Epithelial cell of proximal tubule (primary cell): Measurements from ENCODE around the gene DMXL1. TPM values are rescaled to one million over a fixed set of nuclear protein-coding genes. Genes with fewer than 3 reads are reported as not detected.

Experiments
- DNase-seq: peaks from one replicate; pipeline ENCODE4 v3.0.0-alpha.2; 2011; ENCODE audit warnings: low read depth
- H3K4me3 ChIP-seq: 2 replicates; pipeline ENCODE4 v1.5.1; 2011; ENCODE audit warnings: low read depth, mild to moderate bottlenecking, low read length
- total RNA-seq: library from RNA; depleted of rRNA; stranded (reverse); fragments of >200 nt; gene quantifications from 2 replicates; pipeline ENCODE4 v1.2.3, GENCODE V29; 2015
- TF ChIP-seq, protein P1 (sequence below): conservative IDR thresholded peaks from 2 replicates; pipeline ENCODE4 v1.5.1; 2012; ENCODE audit warnings: low read depth, mild to moderate bottlenecking, low read length

Gene DMXL1
- total RNA-seq, 1 donor from 2014 or later = 11.9 TPM

GRCh38 chr5:119082691-119083090, 11.8 kb downstream of the DMXL1 start:
- TF ChIP-seq, protein P1, sequence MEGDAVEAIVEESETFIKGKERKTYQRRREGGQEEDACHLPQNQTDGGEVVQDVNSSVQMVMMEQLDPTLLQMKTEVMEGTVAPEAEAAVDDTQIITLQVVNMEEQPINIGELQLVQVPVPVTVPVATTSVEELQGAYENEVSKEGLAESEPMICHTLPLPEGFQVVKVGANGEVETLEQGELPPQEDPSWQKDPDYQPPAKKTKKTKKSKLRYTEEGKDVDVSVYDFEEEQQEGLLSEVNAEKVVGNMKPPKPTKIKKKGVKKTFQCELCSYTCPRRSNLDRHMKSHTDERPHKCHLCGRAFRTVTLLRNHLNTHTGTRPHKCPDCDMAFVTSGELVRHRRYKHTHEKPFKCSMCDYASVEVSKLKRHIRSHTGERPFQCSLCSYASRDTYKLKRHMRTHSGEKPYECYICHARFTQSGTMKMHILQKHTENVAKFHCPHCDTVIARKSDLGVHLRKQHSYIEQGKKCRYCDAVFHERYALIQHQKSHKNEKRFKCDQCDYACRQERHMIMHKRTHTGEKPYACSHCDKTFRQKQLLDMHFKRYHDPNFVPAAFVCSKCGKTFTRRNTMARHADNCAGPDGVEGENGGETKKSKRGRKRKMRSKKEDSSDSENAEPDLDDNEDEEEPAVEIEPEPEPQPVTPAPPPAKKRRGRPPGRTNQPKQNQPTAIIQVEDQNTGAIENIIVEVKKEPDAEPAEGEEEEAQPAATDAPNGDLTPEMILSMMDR = no peak
- no peak for DNase-seq
- H3K4me3 ChIP-seq = no peak overlapping the region

DNA sequence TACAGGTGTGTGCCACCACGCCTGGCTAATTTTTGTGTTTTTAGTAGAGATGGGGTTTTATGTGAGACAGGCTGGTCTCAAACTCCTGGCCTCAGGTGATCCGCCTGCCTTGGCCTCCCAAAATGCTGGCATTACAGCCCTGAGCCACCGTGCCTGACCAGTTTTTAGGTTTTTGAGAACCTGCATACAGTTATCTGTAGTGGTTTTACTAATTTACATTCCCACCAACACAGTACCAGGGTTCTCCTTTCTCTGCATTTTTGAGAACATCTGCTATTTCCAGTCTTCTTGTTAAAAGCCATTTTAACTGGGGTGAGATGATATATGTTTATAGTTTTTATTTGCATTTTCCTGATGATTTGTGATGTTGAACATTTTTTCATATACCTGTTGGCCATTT, 12.8 kb downstream of the DMXL1 start:
- H3K4me3 ChIP-seq = no peak overlapping the region
- TF ChIP-seq, protein P1 = no peak
- no peak for DNase-seq

GRCh38 chr5:119088438-119088837, 17.6 kb downstream of the DMXL1 start:
- TF ChIP-seq, protein P1 = no peak
- no peak for DNase-seq

DNA sequence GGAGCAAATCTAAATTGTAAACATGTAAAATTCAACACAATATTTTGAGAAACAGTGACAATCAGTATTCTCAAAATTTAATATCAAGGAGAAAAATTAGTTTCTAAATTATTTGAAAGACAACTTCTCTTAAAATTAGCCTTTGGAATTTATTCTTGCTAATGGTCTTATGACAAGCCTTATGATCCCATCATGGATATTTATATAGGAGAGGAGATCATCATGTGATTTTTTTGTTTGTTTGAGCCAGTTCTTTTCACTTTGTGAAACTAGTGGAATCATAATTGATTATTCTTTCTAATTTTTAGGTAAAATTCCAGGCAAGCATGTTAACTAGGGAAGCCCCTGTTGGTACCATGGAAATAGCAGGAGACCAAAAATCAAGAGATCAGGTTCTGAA, 24.7 kb downstream of the DMXL1 start:
- TF ChIP-seq, protein P1 = no peak
- DNase-seq = no peak
- H3K4me3 ChIP-seq = no peak overlapping the region

More at GRCh38 chr5:119088438-119088837, 17.6 kb downstream of the DMXL1 start:
- H3K4me3 ChIP-seq = no peak overlapping the region

DNA sequence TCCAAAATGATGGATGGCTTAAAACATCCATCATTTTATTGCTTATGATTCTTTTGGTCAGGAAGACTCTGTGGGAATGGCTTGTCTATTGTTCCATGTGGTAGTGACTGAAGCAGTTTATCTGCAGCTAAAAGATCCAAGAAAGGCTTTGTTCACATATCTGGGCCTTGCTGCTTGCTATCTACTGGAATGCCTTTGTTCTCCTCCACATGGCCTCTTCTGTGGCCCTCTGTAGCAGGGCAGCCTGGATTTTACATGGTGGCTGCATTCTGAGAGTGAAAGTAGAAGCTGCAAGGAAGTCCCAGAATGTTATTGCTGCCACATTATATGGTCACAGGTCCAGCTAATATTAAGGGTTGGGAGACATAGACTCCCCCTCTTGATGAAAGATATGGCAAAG, 35.1 kb downstream of the DMXL1 start:
- DNase-seq = no peak
- TF ChIP-seq, protein P1 = no peak
- H3K4me3 ChIP-seq = no peak overlapping the region

DNA sequence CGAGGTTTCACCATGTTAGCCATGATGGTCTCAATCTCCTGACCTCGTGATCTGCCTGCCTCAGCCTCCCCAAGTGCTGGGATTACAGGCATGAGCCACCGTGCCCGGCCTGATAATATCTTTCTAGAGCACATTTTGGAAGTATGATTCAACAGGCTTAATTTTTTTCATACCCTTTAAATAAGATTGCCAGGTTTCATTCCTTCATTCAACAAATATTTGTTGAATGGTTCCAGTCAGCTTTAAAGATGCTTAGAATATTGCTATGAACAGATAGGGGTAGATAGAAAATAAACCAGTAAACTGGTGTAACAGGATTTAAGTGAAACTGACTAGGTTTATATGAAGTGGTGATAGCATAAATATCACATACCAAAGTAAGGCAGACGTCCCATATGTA, 41.3 kb downstream of the DMXL1 start:
- TF ChIP-seq, protein P1 = no peak
- H3K4me3 ChIP-seq = no peak overlapping the region
- DNase-seq = no peak

DNA sequence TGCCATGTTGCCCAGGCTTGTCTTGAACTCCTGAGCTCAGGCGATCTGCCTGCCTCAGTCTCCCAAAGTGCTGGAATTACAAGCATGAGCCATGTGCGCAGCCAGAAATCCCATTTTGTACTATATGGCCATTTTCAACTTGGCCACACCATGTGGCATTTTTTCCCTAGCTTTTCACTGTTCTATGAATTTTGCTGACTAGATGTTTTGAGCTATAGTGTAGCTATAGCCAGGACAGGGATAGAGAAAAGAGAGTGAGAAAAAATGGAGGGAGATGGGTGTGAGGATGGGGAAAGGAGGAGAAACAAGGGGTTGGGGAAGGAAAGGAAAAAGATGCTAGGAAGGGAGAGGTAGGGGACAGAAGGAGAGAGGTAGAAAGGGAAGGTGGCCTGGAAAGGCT, 46.4 kb downstream of the DMXL1 start:
- DNase-seq = no peak
- no peak overlapping the region for H3K4me3 ChIP-seq
- TF ChIP-seq, protein P1 = no peak
